ENCODE results near the gene FOXO3.
A peak's percentile ranks its signal among the peaks of the same experiment; 100 is the strongest.

FOXO3 gene

GRCh38 chr6:108666656-108667260, 106.0 kb downstream of the FOXO3 start:
- no peak for TF ChIP-seq CTCF (conservative IDR thresholded peaks at IDR 0.05; ENCODE audit: low read depth, low read length)

GRCh38 chr6:108667993-108668392, 107.3 kb downstream of the FOXO3 start:
- no peak overlapping the region for H3K4me3 ChIP-seq (ENCODE audit: low read depth, low read length)
- TF ChIP-seq CTCF (conservative IDR thresholded peaks at IDR 0.05; ENCODE audit: low read depth, low read length): no peak
- DNase-seq (ENCODE audit: low read depth): peak; percentile 83

More at GRCh38 chr6:108666656-108667260, 106.0 kb downstream of the FOXO3 start:
- no peak overlapping the region for H3K4me3 ChIP-seq (ENCODE audit: low read depth, low read length)
- DNase-seq (ENCODE audit: low read depth): no peak

- H3K4me3 ChIP-seq (ENCODE audit: low read depth, low read length): no peak overlapping the region
- no peak for TF ChIP-seq CTCF (conservative IDR thresholded peaks at IDR 0.05; ENCODE audit: low read depth, low read length)
- no peak for DNase-seq (ENCODE audit: low read depth)
These were observed 109.0 kb downstream of the FOXO3 start for GRCh38 chr6:108669673-108670072.

- DNase-seq (ENCODE audit: low read depth): no peak
- no peak overlapping the region for H3K4me3 ChIP-seq (ENCODE audit: low read depth, low read length)
- TF ChIP-seq CTCF (conservative IDR thresholded peaks at IDR 0.05; ENCODE audit: low read depth, low read length): no peak
These were observed 110.5 kb downstream of the FOXO3 start for GRCh38 chr6:108671175-108671574.

GRCh38 chr6:108671790-108672189, 111.1 kb downstream of the FOXO3 start:
- TF ChIP-seq CTCF (conservative IDR thresholded peaks at IDR 0.05; ENCODE audit: low read depth, low read length): no peak
- no peak overlapping the region for H3K4me3 ChIP-seq (ENCODE audit: low read depth, low read length)
- no peak for DNase-seq (ENCODE audit: low read depth)

GRCh38 chr6:108672641-108673040, 111.9 kb downstream of the FOXO3 start:
- TF ChIP-seq CTCF (conservative IDR thresholded peaks at IDR 0.05; ENCODE audit: low read depth, low read length): no peak
- no peak for DNase-seq (ENCODE audit: low read depth)
- H3K4me3 ChIP-seq (ENCODE audit: low read depth, low read length): no peak overlapping the region

GRCh38 chr6:108673153-108673552, 112.4 kb downstream of the FOXO3 start:
- DNase-seq (ENCODE audit: low read depth): no peak
- no peak overlapping the region for H3K4me3 ChIP-seq (ENCODE audit: low read depth, low read length)
- no peak for TF ChIP-seq CTCF (conservative IDR thresholded peaks at IDR 0.05; ENCODE audit: low read depth, low read length)

All from choroid plexus epithelial cell (primary cell).